Inferior parietal cortex (tissue), 1 donor: ENCODE measurements around the gene BAG3.
"Not testable (repeated sequence)": the region's sequence is repeated elsewhere in the genome, so short reads cannot be mapped to it uniquely, and the experiment has no call there.

Experiments used
- DNase-seq: peaks from one replicate; pipeline ENCODE4 v3.0.0-alpha.2; 2016; ENCODE audit errors: extremely low spot score

Gene BAG3

GRCh38 chr10:119640875-119641526 lies 10.2 kb upstream of the BAG3 start:
- DNase-seq: no peak

DNA sequence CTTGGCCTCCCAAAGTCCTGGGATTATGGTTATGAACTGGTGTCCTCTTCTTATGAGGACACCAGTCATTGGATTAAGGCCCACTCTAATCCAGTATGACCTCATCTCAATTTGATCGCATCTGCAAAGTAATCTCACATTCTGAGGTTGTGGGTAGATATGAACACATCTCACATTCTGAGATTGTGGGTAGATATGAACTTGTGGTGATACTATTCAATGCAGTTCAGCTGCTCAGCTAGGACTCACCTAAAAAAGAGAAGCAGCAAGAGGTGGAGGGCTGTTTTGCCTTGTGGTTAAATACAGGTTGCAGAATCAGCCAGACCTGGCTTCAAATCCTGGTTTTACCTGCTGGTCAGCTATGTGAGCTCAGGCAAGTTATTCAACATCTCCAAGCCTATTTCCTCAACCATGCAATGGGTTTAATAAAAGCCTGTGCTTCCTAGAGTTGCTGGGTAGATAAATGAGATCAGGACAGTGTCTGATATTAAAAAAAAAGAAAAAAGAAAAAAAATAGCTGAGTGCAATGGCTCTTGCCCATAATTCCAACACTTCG lies 8.5 kb upstream of the BAG3 start:
- no peak for DNase-seq

DNA sequence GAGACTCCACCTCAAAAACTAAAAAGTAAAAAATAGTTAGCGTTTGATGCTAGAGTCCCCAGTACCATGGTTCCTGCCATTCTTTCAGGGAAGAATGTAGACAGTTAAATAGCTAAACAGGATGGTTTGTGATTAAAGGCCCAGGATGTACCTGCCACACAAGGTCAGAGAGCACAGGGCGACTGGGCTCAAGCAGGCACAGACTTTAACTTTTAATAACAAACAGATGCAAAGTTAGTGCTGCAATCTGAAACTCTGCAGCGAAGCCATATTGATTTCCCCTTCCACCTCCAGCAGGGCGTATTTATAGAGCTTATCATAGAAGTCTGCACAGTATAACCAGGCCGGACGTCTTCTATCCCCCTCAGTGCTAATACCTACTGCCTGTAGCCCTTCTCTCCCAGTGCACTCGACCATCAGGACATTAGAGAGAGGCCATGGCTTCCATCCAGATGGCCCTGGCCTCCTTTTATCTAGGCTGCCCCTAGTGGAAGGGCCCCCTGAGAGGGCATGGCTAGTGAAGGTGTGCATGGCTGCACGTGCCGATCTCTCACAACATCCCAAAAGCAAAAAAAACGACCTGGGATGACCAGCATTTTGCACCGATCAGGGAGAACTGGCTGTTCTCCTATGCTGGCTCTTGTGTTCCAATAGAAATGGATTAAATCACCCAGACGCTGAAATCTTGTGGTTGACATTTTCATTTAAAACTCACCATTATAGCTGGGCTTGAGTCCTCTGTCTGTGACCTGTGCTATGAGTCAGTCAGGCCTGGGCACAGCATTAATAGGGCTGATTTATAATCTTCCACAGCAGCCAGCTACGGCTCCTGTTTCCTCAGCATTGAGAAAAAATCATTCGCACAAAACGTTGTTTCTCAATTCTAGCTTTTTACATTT lies 7.6 kb upstream of the BAG3 start:
- no peak for DNase-seq

- no peak for DNase-seq
These were observed 6.9 kb upstream of the BAG3 start for GRCh38 chr10:119644205-119644814.

GRCh38 chr10:119644994-119645393 lies 6.2 kb upstream of the BAG3 start:
- no peak for DNase-seq

DNA sequence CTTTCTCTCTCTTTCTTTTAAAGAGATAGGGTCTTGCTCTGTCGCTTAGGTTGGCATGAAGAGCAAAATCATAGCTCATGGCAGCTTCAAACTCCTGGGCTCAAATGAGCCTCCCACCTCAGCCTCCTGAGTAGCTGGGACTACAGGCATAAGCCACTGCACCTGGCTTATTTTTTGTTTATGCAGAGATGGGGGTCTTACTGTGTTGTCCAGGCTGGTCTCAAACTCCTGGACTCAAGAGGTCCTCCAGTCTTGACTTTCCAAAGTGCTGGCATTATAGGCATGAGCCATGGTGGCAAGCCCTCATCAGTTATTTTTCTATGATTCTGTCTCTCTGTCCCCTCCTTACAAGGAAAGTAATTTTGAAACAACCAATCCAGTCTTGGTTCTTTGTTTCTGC lies 1.1 kb upstream of the BAG3 start:
- DNase-seq: no peak

- no peak for DNase-seq
These were observed 557 bp downstream of the BAG3 start for GRCh38 chr10:119651514-119652360.

GRCh38 chr10:119652361-119652730 lies 1.2 kb downstream of the BAG3 start:
- DNase-seq: no peak

- DNase-seq: no peak
These were observed 2.0 kb downstream of the BAG3 start for GRCh38 chr10:119653209-119653608.

GRCh38 chr10:119653916-119654315 lies 2.7 kb downstream of the BAG3 start:
- no peak for DNase-seq

- no peak for DNase-seq
These were observed 3.4 kb downstream of the BAG3 start for GRCh38 chr10:119654540-119654939.

- DNase-seq: no peak
These were observed 4.4 kb downstream of the BAG3 start for GRCh38 chr10:119655566-119656001.

DNA sequence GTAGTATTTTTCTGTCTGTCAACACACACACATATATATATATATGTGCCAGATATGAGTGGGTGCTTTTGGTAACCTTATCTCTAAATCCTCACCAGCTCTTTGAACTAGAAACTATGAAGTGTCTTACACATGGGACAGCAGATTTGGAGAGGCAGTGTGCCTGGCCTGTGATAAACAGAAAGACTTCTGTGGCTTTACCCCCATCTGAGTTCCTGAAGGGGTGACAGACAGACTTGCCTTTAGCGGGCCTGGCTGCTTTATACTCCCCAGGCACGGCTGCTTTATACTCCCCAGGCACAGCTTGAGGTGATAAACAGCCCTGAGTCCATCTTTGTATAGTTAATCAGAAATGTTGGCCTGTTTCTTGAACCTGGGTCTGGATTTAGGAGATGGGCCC lies 5.6 kb downstream of the BAG3 start:
- no peak for DNase-seq

DNA sequence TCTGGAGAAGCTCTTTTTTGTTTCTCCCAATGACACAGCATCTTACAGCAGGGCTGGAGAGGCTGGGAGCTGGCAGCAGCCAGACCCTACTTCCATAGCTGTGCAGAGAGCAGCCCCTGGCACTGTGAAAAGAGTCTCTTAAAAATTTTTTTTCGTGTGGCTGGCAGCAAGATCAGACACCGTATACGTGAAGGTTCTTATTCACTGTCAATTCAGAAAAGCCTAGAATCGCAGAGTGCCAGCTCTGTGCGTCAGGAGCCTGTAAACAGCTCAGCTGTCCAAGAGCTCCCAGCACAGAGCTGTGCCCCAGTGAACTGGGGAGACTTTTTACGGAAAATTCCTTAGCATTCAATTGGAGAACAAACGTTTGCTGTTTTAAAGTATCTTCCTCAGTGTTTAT lies 6.5 kb downstream of the BAG3 start:
- DNase-seq: peak; percentile 39

DNA sequence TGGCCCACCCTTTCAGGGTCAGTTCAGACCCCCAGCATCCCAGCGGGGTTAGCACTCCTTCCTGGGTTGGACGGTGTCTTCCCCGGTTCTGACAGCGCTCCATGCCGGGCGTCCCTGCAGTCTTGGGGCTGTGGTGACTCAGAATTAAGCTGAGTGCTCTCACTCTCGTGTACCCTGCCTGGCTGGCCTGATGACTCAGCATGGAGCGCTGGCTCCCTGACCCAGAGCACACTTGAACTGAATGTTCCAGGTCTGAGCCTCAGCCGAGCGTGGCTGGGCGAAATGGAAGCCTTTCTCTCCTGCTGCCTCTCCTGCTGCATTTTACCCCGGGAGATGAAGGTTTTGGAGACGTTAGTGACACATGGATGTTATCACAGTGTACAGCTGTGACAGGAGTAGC lies 7.1 kb downstream of the BAG3 start:
- no peak for DNase-seq

GRCh38 chr10:119659951-119660350 lies 8.8 kb downstream of the BAG3 start:
- DNase-seq: no peak

- DNase-seq: not testable (repeated sequence)
These were observed 11.0 kb downstream of the BAG3 start for GRCh38 chr10:119662076-119662605.

DNA sequence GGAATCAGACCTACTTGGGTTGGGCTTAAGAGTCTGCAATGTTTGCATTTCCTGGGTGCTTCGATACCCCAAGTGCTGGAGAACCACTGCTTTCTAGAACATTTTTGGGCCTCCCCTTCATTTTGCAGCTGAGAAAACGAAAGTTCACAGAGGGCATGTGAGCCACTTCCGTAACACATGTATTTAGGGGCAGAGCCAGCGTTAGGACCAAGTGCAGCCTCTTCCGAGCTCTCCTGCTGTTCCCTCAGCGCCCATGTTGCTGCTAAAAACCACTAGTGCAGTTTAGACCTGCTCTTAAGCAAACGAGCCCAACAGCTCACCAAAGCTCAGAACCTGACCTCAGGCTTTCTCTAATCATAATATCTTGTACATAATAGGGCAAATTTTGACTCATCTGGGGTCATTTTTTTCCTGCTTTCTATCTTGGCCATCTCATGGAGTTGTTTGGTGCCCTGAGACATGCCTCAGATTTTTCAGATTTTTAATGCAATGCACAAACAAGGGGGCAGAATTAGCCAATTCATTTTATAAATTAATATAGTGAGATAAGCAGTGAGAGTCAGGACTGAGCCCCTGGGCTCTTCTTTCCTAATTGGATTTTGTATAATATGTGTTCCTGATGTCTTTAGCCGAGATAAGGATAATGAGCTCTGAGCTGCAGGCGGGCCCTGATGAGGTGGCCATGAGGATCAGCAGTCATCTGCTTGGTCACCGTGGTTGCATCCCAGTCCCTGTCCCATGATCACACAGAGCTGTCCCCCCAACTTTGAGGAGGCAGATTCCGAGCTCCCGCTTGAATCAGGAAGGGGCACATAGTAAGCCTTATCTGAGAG lies 12.9 kb downstream of the BAG3 start:
- no peak for DNase-seq

DNA sequence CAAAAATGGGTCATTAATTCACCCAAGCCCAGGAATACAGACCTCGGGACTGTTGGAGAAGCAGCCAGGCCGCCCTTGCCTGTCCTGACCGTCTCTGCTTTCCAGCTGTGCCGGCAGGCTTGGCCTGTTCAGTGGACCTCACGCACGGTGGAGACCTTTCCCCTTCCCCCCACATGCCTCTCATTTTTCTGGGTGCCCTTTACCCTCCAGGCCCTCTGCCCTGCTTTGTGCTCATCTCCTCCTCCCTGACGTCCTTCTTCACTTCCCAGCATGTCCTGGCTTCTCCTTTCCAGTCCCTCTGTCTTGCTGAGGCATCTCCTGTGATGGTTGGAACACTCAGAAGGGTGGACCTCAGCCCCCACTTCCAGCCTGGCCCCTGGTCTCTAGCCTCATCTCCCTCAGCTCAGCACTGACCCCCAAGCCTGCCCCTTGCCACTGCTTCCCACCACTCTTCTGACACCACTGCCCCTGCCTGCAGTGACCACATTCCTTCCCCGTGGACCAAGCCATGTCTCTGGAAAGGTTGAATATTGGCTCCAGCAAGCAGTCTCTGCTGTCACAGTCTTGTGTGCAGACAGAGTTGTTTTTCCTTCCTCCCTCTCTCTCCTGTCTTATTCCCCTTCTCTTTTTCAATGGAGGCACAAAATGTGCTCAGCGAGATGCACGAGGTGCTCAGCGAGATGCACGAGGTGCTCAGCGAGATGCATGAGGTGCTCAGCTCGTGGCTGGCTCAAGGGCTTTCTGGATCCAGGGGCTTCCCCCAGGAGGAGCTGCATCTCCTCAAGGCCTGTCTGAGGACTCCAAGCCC lies 14.9 kb downstream of the BAG3 start:
- DNase-seq: no peak

DNA sequence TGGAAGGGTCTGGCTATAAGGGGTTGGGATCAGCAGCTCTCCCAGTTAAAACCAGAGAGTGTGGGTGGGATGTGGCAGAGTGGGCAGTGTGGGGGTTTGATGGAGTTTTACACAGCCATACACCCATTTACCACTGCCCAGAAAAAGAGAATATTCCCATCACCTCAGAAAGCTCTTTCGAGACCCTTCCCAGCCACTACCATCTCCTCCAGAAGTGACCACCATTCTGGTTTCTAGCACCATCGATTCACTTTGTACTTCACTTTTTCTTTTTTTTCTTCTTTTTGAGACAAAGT lies 15.5 kb downstream of the BAG3 start:
- no peak for DNase-seq
